Measurements from ENCODE around the gene SPG21.

Gene SPG21

GRCh38 chr15:64938192-64938591 lies 51.5 kb downstream of the SPG21 start:
- no peak for DNase-seq (ENCODE audit: low read depth)

- no peak for DNase-seq (ENCODE audit: low read depth)
These were observed 55.7 kb downstream of the SPG21 start for GRCh38 chr15:64934023-64934422.

GRCh38 chr15:64931381-64931780 lies 58.3 kb downstream of the SPG21 start:
- DNase-seq (ENCODE audit: low read depth): no peak

GRCh38 chr15:64930778-64931371 lies 58.8 kb downstream of the SPG21 start:
- no peak for DNase-seq (ENCODE audit: low read depth)

- no peak for DNase-seq (ENCODE audit: low read depth)
These were observed 59.6 kb downstream of the SPG21 start for GRCh38 chr15:64930019-64930652.

- no peak for DNase-seq (ENCODE audit: low read depth)
These were observed 61.0 kb downstream of the SPG21 start for GRCh38 chr15:64928626-64929220.

GRCh38 chr15:64926661-64927060 lies 63.1 kb downstream of the SPG21 start:
- no peak for DNase-seq (ENCODE audit: low read depth)

- DNase-seq (ENCODE audit: low read depth): peak; percentile 49
These were observed 64.1 kb downstream of the SPG21 start for GRCh38 chr15:64925335-64926330.

GRCh38 chr15:64923546-64923945 lies 66.2 kb downstream of the SPG21 start:
- DNase-seq (ENCODE audit: low read depth): no peak

GRCh38 chr15:64921711-64922110 lies 68.0 kb downstream of the SPG21 start:
- DNase-seq (ENCODE audit: low read depth): no peak

GRCh38 chr15:64919721-64920120 lies 70.0 kb downstream of the SPG21 start:
- DNase-seq (ENCODE audit: low read depth): no peak

GRCh38 chr15:64917211-64917610 lies 72.5 kb downstream of the SPG21 start:
- DNase-seq (ENCODE audit: low read depth): no peak

- DNase-seq (ENCODE audit: low read depth): no peak
These were observed 73.3 kb downstream of the SPG21 start for GRCh38 chr15:64916365-64916764.

GRCh38 chr15:64915518-64916227 lies 74.0 kb downstream of the SPG21 start:
- DNase-seq (ENCODE audit: low read depth): no peak

All from CMK (cell line).